ENCODE measurements around the gene MAP2K5.

MAP2K5 gene

DNA sequence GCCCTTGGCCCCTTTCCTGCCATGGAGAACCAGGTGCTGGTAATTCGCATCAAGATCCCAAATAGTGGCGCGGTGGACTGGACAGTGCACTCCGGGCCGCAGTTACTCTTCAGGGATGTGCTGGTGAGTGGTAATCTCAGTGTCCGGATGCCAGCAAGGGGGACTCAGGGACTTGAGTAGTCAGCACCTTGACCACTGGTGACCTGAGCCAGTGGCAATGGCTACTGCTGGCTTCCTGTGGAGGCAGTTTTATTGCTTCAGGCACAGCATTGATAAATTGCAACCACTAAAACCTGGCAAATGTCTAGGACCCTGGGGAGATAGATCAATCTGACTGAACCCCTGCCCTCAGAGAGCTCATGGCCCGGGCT lies 830 bp downstream of the MAP2K5 start:
- TF ChIP-seq, protein P1, sequence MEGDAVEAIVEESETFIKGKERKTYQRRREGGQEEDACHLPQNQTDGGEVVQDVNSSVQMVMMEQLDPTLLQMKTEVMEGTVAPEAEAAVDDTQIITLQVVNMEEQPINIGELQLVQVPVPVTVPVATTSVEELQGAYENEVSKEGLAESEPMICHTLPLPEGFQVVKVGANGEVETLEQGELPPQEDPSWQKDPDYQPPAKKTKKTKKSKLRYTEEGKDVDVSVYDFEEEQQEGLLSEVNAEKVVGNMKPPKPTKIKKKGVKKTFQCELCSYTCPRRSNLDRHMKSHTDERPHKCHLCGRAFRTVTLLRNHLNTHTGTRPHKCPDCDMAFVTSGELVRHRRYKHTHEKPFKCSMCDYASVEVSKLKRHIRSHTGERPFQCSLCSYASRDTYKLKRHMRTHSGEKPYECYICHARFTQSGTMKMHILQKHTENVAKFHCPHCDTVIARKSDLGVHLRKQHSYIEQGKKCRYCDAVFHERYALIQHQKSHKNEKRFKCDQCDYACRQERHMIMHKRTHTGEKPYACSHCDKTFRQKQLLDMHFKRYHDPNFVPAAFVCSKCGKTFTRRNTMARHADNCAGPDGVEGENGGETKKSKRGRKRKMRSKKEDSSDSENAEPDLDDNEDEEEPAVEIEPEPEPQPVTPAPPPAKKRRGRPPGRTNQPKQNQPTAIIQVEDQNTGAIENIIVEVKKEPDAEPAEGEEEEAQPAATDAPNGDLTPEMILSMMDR (IDR thresholded peaks at IDR 0.05; ENCODE audit: insufficient read depth, low read length, poor library complexity, severe bottlenecking): no peak
- DNase-seq (ENCODE audit: extremely low read depth, insufficient read length): no peak
- peaks cover 3% of the 10 kb centered on the region for H3K36me3 ChIP-seq (ENCODE audit: control insufficient read depth, insufficient read depth, low read length)
- H3K4me3 ChIP-seq (replicated peaks; ENCODE audit: low read depth, low read length): peak overlapping the region; percentile 96
- no peaks in the 10 kb centered on the region for H3K27me3 ChIP-seq (replicated peaks; ENCODE audit: control insufficient read depth, insufficient read depth, low read length)

DNA sequence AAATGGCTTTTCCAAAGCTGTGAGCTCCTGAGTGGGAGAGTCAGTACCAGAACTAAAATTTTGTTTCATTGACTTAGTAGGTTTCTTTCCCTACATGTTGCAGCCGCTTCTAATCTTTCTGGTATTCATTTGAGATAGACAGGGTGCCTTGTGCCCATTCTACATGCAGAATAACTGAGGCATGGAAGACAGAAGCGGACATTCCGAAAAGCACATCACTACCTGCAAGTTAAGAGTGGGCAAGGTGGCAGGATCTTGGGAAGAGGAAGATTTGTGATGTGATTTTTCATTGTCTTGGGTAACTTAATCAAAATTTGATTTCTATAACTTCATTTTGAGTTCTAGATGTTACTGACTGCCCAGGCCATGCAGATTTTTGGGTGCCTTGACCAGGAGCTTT lies 2.0 kb downstream of the MAP2K5 start:
- no peak overlapping the region for H3K4me3 ChIP-seq (replicated peaks; ENCODE audit: low read depth, low read length)
- DNase-seq (ENCODE audit: extremely low read depth, insufficient read length): no peak
- H3K27me3 ChIP-seq (replicated peaks; ENCODE audit: control insufficient read depth, insufficient read depth, low read length): no peaks in the 10 kb centered on the region
- peaks cover 3% of the 10 kb centered on the region for H3K36me3 ChIP-seq (ENCODE audit: control insufficient read depth, insufficient read depth, low read length)
- TF ChIP-seq, protein P1 (IDR thresholded peaks at IDR 0.05; ENCODE audit: insufficient read depth, low read length, poor library complexity, severe bottlenecking): no peak

DNA sequence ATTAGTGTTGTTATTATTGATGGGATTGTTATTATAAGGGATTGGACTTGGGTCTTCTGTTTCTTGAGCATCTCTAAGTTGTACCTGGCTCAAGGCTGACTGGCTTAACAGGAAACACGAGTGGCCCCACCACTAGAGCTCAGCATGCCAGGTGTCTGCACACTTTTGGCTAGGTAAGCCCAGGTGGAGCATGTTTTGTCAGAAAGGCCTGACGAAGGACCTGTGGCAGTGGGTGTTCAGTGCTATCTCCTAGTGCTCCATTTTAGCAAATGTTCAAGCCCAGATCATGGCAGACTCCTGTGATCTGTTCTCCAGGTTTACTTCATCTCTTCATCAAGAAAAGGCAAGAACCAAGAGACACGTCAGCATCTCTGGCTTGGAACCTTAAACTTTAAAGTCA lies 3.4 kb downstream of the MAP2K5 start:
- H3K27me3 ChIP-seq (replicated peaks; ENCODE audit: control insufficient read depth, insufficient read depth, low read length): no peaks in the 10 kb centered on the region
- DNase-seq (ENCODE audit: extremely low read depth, insufficient read length): no peak
- no peak overlapping the region for H3K4me3 ChIP-seq (replicated peaks; ENCODE audit: low read depth, low read length)
- peaks cover 3% of the 10 kb centered on the region for H3K36me3 ChIP-seq (ENCODE audit: control insufficient read depth, insufficient read depth, low read length)
- TF ChIP-seq, protein P1 (IDR thresholded peaks at IDR 0.05; ENCODE audit: insufficient read depth, low read length, poor library complexity, severe bottlenecking): no peak

DNA sequence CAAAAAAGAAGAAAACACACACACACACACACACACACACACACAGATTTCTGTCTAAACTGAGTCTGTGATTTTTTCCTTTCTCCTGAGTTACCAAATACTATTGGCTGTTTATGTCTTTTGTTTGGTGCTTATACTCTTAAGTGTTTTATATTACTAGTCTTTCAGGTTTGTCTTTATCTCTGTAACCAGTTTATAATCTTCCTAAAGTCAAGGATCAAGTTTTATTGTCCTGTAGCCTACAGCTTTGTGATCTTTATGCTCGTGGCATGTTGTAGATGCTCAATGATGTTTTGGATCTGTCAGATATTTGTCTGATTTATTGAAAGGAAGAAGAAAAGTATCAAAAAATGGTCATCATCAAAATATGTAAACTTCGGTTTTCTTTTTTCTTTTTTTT lies 4.6 kb downstream of the MAP2K5 start:
- no peak for DNase-seq (ENCODE audit: extremely low read depth, insufficient read length)
- Histone ChIP-seq H3K27me3 (replicated peaks; ENCODE audit: control insufficient read depth, insufficient read depth, low read length) (no peaks in the 10 kb centered on the region), H3K36me3 (ENCODE audit: control insufficient read depth, insufficient read depth, low read length) (peaks cover 4% of the 10 kb centered on the region), H3K4me3 (replicated peaks; ENCODE audit: low read depth, low read length) (no peak overlapping the region)
- TF ChIP-seq, protein P1 (IDR thresholded peaks at IDR 0.05; ENCODE audit: insufficient read depth, low read length, poor library complexity, severe bottlenecking): no peak

DNA sequence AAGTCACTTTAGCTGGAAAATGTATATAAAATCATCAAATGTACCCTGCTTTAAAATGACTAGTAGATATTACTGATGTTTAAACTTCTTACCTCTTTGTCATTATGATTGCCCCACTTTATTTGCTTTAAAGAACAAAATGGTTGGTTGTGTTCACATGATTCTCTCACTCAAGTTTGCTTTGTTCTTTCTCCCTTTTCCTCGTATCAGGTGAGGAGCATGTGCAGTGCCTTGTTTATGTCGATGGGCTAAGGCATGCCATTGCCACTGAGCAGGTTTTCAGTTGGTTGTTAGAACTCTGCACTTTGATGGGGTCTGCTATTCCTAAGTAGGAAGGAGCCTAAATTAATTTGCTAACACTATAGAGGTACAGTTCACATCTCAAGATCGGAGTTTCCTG lies 5.3 kb downstream of the MAP2K5 start:
- H3K36me3 ChIP-seq (ENCODE audit: control insufficient read depth, insufficient read depth, low read length): peaks cover 4% of the 10 kb centered on the region
- no peak for DNase-seq (ENCODE audit: extremely low read depth, insufficient read length)
- H3K27me3 ChIP-seq (replicated peaks; ENCODE audit: control insufficient read depth, insufficient read depth, low read length): no peaks in the 10 kb centered on the region
- no peak overlapping the region for H3K4me3 ChIP-seq (replicated peaks; ENCODE audit: low read depth, low read length)
- TF ChIP-seq, protein P1 (IDR thresholded peaks at IDR 0.05; ENCODE audit: insufficient read depth, low read length, poor library complexity, severe bottlenecking): no peak

DNA sequence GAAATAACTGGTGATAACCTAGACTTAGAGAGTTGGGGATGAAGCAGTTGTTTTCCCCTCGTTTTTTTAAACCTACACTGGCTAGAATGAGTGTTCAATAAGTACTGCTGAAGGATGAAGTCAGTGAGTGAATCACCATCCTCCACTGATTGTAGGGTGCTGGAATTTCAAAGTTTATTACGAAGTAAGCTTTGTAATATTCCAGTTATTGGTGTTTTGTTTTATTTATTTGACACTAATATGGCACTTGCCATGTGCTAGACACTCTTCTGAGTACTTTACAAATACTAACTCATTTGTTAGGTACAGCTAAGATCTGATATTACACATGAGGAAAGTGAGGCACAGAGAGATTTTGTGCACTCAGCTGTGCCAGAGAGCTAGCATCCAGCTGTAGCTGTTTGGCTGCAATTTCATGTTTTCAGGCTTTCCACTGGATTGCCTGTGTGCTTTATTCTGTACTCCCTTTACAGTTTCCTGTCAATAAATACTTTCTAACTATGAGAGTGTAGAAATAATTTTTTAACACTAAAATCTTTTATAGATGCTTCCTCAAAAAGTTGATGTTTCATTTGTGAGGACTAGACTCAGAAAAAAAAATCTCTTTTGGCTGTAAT lies 5.8 kb downstream of the MAP2K5 start:
- Histone ChIP-seq H3K4me3 (replicated peaks; ENCODE audit: low read depth, low read length) (no peak overlapping the region), H3K27me3 (replicated peaks; ENCODE audit: control insufficient read depth, insufficient read depth, low read length) (no peaks in the 10 kb centered on the region), H3K36me3 (ENCODE audit: control insufficient read depth, insufficient read depth, low read length) (peaks cover 4% of the 10 kb centered on the region)
- TF ChIP-seq, protein P1 (IDR thresholded peaks at IDR 0.05; ENCODE audit: insufficient read depth, low read length, poor library complexity, severe bottlenecking): no peak
- no peak for DNase-seq (ENCODE audit: extremely low read depth, insufficient read length)
